NT2/D1 (cell line): ENCODE results near the gene TMUB2.

Experiments used
- SUZ12 ChIP-seq: IDR thresholded peaks from 2 replicates; pipeline ENCODE4 v1.6.1; 2011; ENCODE audit not compliant: insufficient read length, insufficient read depth; ENCODE audit errors: extremely low read depth
- YY1 ChIP-seq: IDR thresholded peaks from 2 replicates; pipeline ENCODE4 v1.6.1; 2011; ENCODE audit not compliant: insufficient read length, insufficient read depth
- ZNF274 ChIP-seq: IDR thresholded peaks from 2 replicates; pipeline ENCODE4 v1.6.1; 2011; ENCODE audit warnings: mild to moderate bottlenecking, low read depth, low read length

GRCh38 chr17:44203731-44204440 is 17.1 kb downstream of the TMUB2 start:
- TF ChIP-seq YY1 (no peak), ZNF274 (no peak), SUZ12 (no peak)
